ENCODE measurements around the gene STEAP4.

GRCh38 chr7:88260719-88261118, 46.0 kb downstream of the STEAP4 start:
- TF ChIP-seq, protein P1, sequence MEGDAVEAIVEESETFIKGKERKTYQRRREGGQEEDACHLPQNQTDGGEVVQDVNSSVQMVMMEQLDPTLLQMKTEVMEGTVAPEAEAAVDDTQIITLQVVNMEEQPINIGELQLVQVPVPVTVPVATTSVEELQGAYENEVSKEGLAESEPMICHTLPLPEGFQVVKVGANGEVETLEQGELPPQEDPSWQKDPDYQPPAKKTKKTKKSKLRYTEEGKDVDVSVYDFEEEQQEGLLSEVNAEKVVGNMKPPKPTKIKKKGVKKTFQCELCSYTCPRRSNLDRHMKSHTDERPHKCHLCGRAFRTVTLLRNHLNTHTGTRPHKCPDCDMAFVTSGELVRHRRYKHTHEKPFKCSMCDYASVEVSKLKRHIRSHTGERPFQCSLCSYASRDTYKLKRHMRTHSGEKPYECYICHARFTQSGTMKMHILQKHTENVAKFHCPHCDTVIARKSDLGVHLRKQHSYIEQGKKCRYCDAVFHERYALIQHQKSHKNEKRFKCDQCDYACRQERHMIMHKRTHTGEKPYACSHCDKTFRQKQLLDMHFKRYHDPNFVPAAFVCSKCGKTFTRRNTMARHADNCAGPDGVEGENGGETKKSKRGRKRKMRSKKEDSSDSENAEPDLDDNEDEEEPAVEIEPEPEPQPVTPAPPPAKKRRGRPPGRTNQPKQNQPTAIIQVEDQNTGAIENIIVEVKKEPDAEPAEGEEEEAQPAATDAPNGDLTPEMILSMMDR (IDR thresholded peaks at IDR 0.05): no peak
- TF ChIP-seq POLR2A (IDR thresholded peaks at IDR 0.05): no peak
